GM18867 (cell line): ENCODE measurements around the gene MT1B.
A peak's percentile ranks its signal among the peaks of the same experiment; 100 is the strongest.
"Not testable (repeated sequence)": the region's sequence is repeated elsewhere in the genome, so short reads cannot be mapped to it uniquely, and the experiment has no call there.

Source experiments
- ATAC-seq: cut with Tn5 transposase; IDR thresholded peaks from one replicate; pipeline ENCODE4 v1.9.1; 2021; ENCODE audit warnings: mild to moderate bottlenecking, moderate library complexity; ENCODE audit not compliant: unreplicated experiment

MT1B gene

DNA sequence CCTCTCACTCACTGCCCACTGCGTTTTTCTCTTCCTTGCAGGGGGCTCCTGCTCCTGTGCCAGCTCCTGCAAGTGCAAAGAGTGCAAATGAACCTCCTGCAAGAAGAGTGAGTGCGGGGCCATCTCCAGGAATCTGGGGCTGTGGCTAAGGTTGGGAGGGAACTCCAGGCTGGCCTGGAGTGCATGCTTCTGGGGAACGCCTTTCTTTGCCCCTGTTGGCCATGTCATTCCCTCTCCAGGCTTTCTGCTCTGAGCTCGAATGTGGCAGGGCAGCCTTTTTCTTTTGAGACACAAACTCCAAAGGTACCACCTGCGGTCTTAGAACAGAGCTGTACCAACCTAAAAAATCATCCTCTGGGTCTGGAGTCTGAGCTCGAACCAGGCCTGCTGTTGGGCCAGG, 33.5 kb upstream of the MT1B start:
- ATAC-seq = no peak

DNA sequence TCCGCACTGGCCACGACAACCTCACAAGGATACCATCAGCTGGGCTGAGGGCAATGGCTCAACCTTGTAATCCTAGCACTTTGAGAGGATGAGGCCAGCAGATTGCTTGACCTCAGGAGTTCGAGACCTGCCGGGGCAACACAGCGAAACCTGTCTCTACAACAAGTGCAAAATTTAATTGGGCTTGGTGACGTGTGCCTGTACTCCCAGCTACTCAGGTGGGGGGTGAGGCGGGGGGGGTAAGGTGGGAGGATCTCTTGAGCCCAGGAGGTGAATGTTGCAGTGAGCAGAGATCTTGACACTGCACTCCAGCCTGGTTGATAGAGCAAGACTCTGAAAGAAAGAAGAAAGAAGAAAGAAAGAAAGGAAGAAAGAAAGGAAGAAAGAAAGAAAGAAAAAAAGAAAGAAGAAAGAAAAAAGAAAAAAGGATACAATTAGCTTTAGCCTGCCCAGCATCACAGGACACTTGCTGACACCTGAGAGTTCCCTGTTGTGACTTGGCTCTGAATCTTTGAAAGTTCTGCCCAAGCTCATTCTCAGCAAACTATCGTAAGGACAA, 31.3 kb upstream of the MT1B start:
- no peak for ATAC-seq

DNA sequence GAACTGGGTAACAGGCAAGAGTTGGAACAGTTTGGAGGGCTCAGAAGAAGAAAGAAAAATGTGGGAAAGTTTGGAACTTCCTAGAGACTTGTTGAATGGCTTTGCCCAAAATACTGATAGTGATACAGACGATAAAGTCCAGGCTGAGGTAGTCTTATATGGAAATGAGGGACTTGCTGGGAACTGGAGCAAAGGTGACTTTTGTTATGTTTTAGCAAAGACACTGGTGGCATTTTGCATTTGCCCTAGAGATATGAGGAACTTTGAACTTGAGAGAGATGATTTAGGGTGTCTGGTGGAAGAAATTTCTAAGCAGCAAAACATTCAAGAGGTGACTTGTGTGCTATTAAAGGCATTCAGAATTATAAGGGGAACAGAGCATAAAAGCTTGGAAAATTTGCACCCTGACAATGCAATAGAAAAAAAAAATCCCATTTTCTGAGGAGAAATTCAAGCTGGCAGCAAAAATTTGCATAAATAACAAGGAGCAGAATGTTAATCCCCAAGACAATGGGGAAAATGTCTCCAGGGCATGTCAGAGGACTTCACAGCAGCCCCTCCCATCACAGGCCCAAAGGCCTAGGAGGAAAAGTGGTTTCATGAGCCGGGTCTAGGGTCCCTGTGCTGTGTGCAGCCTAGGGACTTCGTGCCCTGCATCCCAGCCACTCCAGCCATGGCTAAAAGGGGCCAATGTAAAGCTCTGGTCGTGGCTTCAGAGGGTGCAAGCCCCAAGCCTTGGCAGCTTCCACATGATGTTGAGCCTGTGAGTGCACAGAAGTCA, 29.8 kb upstream of the MT1B start:
- not testable (repeated sequence) for ATAC-seq

DNA sequence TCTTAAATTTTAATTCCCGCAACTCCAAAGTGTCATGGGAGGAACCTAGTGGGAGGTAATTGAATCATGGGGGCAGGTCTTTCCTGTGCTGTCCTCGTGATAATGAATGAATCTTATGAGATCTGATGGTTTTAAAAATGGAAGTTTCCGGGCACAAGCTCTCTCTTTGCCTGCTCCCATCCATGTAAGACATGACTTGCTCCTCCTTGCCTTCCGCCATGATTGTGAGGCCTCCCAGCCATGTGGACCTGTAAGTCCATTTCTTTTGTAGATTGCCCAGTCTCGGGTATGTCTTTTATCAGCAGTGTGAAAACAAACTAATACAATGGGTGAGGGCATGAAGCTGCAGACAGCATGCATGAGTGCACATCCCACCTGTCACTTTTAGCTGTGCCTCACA, 28.5 kb upstream of the MT1B start:
- not testable (repeated sequence) for ATAC-seq

DNA sequence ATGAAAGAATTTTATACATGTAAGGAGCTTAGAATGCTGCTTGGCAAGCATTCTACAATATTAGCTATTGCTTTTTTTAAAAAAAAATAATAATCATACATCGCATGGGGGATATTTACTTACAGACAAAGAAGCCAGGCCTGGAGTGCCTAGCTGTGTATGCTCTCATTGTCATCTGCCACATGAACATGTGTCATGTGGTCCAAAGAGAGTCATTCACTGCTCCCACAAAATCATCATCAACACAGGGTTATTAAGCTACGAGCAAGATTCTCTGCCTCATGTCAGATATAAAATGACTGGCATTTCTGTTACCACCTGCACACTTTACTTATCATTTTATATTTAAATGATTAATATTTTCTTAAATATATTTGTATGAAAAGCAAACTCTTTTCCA, 28.0 kb upstream of the MT1B start:
- no peak for ATAC-seq

DNA sequence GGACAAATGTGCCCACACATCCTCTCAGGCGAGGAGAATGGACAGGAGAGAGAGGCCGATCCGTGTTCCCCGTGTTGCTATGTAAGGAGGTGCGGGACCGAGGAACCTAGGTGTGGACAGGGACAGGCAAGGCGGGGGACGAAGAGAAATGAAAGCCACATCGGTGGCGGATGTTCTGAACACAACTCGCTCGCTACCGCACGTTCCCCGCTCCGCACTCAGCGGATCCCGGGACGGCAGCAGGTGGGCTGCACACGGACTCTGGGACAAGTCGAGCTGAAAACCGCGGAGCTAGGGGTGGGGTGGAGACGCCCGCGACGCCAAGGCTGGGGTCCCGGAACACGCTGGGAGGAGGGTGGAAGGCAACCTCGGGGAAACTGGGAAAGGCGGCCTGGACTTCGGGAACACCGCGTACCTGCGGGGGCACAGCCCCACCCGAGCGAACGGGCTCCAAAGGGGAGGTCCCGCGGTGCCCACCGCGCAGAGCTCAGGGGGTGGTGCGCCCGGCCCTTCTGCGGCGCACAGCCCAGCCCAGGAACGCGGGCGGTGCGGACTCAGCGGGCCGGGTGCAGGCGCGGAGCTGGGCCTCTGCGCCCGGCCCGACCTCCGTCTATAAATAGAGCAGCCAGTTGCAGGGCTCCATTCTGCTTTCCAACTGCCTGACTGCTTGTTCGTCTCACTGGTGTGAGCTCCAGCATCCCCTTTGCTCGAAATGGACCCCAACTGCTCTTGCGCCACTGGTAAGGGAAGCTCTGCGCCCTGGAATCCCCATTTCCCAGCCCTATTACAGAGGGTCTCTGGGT, 26.3 kb upstream of the MT1B start, which contains the start of gene MT1E:
Gene MT1E, plus strand, starts transcription at position 642 of the 803 bp plus-strand sequence. Its CDS starts 71 bp downstream, at position 713.
- peak; percentile 67 for ATAC-seq

DNA sequence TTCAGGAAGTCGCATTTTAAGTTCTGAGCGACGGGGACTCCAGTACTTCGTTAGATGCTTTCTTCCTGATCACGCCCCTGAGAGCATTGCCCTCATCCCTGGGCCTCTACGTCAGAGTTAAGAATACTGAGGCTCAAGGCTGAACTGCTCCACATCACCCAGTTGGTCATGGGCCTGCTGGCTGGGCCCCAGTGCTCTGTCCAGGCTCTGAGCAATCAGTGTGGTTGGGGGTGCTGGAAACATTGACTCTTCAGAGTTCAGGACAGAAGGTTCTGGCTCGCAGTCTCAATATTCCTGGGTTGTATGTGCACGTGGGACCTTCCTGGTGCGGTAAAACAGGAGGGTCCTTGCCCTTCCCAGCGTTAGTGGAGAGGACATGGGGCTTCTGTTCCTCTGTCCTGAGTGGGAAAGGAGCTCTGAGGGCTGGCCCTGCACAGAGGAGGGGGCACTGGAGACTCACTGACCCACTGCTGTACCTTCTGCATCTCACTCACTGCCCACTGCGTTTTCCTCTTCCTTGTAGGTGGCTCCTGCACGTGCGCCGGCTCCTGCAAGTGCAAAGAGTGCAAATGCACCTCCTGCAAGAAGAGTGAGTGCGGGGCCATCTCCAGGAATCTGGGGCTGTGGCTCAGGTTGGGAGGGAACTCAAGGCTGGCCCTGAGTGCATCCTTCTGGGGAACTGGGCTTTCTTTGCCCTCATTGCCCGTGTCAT, 25.6 kb upstream of the MT1B start:
- peak; percentile 7 for ATAC-seq

DNA sequence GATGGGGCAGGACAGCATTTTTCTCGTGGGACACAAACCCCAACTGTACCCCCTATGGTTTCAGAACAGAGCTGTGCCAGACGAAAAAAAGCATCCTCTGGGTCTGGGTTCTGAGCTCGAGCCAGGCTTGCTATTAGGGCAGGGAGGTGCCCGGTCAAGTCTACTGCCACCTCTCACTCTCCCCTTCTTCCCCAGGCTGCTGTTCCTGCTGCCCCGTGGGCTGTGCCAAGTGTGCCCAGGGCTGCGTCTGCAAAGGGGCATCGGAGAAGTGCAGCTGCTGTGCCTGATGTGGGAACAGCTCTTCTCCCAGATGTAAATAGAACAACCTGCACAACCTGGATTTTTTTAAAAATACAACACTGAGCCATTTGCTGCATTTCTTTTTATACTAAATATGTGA, 25.0 kb upstream of the MT1B start:
- ATAC-seq = no peak

DNA sequence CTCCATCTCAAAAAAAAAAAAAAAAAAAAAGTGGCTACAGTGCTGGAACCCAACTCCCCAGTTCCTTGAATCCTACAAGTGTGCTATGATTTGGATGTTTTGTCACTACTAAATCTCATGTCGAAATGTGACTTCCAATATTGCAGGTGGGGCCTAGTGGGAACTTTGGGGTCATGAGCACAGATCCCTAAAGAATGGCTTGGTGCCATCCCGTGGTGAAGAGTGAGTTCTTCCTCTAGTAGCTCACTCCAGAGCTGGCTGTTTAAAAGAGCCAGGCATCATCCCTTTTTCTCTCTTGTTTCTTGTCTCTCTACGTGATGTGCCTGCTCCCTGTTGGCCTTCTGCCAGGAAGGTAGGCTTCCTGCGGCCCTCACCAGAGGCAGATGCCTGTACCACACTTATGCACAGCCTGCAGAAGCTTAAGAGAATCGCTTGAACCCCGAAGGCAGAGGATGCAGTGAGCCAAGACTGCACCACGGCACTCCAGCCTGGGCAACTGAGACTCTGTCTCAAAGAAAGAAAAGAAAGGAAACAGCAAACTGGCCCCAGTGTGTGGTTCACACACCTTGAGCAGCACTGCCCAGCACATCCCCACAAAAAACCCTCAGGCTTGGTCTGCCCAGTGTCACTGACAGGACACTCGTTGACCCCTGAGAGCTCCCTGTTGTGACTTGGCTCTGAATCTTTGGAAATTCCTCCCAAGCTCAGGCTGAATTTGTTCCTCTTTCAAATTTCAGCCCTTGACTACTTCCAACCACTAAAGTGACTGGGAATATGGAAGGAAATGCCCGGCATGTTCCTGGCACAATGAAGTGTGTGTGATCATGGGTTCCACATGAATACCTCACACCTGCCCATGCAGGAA, 23.0 kb upstream of the MT1B start:
- ATAC-seq = no peak

DNA sequence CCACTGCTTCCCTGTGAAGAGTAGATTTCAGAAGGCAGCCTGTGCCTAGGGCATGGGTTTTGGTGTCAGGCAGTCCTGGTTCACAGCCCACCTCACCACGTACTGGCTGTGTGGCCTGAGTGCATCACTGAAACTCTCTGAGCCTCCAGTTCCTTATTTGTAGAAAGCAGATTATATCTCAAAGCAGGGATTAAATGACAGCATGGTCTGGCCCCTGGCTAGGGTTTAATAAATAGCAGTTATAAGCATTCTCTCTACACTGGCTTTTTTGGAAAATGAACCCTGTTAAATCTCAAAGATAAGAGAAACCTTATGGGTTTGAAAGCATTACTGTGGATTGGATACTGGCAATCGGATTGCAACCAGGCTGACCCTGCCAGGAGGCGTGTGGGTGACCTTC, 22.2 kb upstream of the MT1B start:
- no peak for ATAC-seq

DNA sequence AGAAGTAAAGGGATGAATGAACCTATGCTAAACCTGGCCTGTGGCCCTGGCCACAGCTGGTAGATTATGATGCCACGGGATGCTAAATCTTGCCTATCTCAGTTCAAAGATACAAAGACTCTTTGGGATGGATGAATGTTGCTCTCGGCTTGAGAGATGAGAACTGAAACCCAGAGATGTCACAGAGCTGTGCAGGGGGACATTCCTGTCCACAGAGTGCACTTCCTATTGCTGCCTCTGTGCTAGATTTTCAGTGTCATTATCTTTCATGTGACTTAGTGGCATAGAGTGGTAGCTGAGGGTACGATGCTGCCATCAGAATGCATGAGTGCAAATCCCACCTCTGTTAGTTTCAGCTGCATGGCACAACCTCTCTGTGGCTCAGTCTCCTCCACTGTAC, 21.6 kb upstream of the MT1B start:
- peak; percentile 78 for ATAC-seq

DNA sequence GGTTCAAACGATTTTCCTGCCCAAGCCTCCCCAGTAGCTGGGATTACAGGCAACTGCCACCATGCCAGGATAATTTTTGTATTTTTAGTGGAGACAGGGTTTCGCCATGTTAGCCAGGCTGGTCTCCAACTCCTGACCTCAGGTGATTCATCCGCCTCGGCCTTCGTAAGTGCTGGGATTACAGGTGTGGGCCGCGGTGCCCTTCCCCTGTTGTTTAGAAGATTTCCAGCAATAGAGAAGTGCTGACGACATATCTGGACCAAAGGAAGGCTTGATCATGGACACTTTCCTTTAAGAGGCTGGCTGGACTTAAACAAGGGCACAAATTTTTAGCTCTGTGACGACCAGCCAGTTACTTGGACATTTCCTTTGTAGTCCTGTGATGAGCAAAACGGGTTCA, 20.5 kb upstream of the MT1B start:
- no peak for ATAC-seq

DNA sequence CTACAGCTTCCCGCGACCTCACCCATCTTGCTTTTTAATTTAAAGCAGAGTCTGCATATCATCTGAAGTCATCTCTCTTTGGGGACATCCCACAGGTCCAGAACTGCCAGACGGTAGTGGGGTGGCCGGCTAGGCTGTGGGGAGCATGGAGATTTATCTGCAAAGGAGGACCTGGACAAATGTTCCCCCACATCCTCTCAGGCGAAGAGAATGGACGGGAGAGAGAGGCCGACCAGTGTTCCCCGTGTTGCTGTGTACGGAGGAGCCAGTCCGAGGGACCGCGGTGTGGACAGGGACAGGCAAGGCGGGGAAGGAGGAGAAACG, 19.9 kb upstream of the MT1B start:
- no peak for ATAC-seq

DNA sequence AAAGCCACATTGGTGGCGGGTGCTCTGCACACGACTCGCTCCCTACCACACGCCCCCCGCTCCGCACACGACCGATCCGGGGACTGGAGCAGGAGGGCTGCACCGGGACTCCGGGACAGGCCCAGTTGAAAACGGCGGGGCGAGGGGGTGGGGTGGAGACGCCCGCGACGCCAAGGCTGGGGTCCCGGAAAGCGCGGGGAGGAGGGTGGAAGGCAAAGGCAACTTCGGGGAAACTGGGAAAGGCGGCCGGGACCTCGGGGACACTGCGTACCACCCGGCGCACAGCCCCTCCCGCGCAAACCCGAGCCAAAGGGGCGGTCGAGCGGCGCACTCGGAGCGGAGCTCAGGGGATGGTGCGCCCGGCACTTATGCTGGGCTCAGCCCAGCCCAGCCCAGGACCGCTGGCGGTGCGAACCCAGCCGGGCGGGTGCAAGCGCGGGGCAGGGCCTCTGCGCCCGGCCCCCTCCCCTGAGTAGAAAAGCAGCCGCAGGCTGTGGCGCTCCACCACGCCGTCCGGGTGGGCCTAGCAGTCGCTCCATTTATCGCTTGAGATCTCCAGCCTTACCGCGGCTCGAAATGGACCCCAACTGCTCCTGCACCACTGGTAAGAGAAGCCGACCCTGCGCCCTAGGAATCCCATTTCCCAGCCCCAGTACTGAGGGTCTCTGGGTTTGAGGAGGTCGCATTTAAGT, 19.4 kb upstream of the MT1B start, which contains the start of gene MT1M:
Gene MT1M, plus strand, starts transcription at position 504 of the 692 bp plus-strand sequence. Its CDS starts 73 bp downstream, at position 577.
- no peak for ATAC-seq

DNA sequence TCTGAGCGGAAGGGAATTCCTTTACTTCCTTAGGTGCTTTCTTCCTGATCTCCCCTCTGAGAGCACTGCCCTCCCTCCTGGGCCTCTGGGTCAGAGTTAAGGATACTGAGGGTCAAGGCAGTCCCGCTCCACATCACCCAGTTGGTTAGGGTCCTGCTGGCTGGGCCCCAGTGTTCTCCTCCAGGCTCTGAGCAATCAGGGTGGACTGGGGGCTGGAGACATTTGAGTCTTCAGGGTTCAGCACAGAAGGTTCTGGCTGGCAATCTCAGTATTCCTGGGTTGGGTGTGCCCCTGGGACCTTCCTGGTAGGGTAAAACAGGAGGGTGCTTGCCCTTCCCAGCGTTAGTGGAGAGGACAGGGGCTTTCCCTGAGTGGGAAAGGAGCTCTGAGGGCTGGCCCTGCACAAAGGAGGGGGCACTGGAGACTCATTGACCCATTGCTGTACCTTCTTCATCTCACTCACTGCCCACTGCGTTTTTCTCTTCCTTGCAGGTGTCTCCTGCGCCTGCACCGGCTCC, 18.8 kb upstream of the MT1B start:
- ATAC-seq = no peak

DNA sequence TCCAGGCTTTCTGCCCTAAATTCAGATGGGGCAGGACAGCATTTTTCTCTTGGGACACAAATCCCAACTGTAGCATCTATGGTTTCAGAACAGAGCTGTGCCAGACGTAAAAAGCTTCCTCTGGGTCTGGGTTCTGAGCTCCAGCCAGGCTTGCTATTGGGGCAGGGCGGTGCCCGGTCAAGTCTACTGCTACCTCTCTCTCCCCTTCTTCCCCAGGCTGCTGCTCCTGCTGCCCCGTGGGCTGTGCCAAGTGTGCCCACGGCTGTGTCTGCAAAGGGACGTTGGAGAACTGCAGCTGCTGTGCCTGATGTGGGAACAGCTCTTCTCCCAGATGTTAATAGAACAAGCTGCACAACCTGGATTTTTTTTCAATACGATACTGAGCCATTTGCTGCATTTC, 18.2 kb upstream of the MT1B start:
- ATAC-seq = no peak

DNA sequence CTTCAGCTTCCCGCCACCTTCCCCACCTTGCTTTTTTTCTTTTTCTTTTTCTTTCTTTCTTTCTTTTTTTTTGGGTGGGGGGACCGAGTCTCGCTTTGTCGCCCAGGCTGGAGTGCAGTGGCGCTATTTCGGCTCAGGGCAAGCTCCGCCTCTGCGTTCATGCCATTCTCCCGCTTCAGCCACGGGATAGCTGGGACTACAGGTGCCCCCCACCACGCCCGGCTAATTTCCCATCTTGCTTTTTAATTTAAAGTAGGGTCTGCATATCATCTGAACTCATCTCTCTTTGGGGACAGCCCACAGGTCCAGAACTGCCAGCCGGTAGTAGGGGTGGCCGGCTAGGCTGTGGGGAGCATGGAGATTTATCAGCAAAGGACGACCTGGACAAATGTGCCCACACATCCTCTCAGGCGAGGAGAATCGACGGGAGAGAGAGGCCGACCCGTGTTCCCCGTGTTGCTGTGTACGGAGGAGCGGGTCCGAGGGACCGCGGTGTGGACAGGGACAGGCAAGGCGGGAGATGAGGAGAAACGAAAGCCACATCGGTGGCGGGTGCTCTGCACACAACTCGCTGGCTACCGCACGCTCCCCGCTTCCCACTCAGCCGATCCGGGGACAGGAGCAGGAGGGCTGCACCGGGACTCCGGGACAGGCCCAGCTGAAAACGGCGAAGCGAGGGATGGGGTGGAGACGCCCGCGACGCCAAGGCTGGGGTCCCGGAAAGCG, 16.8 kb upstream of the MT1B start:
- no peak for ATAC-seq

DNA sequence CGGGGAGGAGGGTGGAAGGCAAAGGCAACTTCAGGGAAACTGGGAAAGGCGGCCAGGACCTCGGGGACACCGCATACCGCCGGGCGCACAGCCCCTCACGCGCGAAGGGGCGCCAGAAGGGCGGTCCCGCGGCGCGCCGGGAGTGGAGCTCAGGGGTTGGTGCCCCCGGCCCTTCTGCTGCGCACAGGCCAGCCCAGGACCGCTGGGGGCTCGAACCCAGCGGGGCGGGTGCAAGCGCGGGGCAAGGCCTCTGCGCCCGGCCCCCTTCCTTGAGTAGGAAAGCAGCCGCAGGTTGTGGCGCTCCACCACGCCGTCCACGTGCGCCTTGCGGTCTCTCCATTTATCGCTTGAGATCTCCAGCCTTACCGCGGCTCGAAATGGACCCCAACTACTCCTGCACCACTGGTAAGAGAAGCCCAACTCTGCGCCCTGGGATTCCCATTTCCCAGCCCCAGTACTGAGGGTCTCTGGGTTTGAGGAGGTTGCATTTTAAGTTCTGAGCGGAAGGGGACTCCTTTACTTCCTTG, 16.2 kb upstream of the MT1B start:
- ATAC-seq = no peak
